HG03103 (cell line): ENCODE results near the gene APBB1IP.
"Not testable (repeated sequence)": the region's sequence is repeated elsewhere in the genome, so short reads cannot be mapped to it uniquely, and the experiment has no call there.

Experiments used
- ATAC-seq: cut with Tn5 transposase; IDR thresholded peaks from one replicate; pipeline ENCODE4 v1.9.1; 2021; ENCODE audit warnings: low read depth; ENCODE audit not compliant: unreplicated experiment

Gene APBB1IP

DNA sequence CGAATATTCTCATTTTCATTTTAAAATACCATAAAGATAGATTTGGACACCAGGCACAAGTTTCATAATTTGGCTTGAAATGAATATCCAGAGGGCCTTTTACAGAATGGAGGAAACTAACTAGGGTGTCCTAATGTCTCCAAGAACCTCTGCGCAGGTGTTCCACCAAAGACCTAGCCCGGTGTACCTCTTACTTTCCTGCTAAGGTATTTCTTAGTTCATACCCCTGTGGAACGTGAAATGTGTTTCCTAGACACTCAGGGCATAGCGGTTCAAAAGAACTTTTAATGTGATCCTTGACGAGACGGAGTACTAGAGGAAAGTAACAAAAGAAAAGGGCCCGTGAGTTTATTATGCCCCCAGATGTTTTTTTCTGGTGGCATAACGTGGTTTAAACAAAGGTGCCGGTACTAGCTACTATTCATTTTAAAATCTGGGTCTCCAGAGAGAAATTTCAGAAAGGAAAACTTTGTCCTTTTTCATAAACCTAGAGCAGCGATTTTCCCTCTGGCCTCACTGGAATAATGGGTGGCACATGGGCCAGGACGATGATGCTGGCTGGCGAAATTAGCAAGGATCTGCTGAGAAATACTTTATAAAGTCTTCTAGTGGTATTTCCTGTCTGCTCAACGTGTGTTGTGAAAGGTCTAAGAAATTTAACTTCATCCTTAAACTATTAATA lies 1.4 kb downstream of the APBB1IP start:
- ATAC-seq = no peak

DNA sequence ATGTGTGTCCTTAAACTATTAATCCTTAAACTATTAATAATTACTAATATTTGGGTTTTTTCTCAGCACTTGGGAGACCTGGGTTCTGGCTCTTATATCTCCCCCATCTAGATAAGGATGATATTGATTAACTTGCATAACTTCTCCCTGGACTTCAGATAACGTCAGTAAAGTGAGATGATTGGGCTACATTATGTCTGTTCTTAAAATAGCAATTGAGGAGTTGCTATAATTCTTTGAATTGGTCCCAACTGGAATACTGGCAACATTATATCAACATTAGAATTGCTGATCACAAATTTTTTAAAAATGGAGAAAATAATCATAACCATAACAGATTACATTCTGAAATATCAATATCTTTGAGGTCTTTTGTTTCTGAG lies 1.9 kb downstream of the APBB1IP start:
- no peak for ATAC-seq

- no peak for ATAC-seq
Observed at GRCh38 chr10:26441491-26442214, 3.5 kb downstream of the APBB1IP start.

DNA sequence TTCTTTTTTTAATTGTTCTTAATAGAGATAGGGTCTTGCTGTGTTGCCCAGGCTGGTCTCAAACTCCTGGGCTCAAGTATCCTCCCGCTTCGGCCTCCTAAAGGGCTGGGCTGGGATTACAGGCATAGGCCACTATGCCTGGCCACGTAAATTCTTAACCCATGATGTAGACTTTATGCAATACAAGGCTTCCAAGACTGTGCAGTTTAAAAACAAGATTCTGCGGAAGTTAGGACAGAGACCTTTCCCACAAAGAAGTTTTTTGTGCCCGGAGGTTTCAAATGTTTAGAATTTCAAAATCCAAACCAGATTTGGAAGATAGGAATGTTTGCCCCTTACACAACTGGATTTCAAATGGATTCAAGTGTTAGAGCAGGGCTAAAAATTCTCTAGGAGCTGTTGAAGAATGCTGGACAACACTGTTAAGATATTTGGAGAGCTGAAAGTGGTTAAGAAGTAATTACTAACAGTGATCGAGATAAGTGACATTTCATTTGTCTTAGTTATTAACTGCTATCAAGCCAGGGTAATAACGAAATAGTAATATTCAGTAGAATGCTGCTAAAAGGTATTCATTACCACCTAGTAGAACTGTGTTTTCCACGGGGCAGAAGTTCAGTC lies 7.4 kb downstream of the APBB1IP start:
- no peak for ATAC-seq

DNA sequence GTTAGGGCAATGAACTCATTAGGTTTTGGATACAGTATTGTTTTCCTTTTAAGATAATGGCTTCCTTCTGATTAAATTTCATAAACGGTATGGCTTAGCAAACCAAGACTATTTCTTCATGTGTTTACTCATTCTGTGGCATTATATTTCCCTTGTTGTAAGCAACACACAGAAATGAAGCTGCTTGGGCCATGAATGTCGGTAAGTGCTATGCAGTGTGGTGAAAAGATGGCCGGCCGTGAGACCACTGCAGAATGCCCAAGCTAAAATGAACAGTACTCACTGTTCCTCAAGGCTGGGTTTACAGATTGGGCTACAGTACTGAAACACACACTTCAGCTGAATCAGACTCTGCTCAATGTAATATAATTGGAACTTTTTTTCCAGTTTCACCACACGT lies 8.1 kb downstream of the APBB1IP start:
- no peak for ATAC-seq

DNA sequence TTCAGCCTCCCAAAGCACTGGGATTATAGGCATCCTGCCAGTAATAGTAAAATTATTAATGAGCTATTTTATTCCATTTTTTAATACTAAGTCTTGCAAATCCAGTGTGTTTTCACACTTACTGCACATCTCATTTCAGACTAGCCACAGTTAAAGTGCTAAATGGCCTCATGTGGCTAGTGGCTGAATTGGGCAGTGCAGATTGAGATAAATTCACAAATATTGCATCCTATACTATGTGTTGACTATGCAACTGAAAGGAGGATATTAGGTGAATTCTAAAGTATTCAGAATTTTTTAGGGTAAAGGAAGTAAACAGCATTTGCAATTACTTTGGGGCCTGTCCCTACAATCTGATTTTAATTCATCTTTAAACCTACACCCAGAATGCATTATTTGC lies 10.2 kb downstream of the APBB1IP start:
- peak; percentile 37 for ATAC-seq

DNA sequence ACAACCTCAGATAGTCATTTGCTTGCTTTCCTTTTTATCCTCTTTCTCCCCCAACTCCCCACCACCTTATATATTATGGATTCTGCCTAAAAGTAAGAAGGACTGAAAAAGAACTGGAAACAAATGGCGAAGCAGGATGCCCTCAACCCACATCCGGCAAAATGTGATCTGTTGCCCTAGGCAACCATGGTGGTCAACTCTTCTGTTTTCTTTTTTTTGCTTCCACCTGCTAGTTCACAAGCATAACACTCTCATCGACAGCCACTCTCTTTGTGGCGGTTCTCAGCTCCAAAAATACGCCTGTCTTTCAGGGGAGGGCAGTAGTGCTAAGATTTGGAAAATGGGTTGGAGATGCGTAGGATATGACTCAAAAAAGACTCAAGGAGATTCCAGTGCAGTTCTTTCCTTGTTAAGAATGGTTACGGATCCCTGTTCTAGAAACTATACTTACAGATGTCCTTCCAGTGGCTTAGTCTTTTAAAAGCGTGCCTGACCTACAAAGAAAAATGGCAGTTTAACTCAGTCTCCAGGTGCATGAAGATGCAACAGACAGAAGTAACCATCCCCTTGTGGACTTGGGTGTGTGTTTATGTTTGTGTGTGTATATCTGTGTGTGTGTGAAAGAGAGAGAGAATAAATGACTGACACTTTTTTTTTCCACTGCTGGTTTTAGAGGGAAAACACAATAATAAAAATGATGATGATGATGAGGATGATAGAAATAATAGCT lies 10.7 kb downstream of the APBB1IP start:
- ATAC-seq = peak; percentile 88

DNA sequence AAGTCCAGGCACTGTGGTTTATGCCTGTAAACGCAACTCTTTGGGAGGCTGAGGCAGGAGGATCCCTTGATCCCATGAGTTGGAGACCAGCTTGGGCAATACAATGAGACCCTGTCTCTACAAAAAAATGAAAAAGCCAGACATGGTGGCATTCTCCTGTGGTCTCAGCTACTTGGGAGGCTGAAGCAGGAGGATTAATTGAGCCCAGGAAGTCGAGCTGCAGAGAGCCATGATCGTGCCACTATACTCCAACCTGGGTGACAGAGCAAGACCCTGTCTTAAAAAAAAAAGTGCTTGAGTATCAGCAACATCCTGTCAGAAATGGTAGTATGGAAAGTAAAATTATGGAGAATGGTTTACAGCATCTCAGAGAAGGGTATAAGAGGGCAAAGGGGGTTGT lies 11.6 kb downstream of the APBB1IP start:
- ATAC-seq = no peak

DNA sequence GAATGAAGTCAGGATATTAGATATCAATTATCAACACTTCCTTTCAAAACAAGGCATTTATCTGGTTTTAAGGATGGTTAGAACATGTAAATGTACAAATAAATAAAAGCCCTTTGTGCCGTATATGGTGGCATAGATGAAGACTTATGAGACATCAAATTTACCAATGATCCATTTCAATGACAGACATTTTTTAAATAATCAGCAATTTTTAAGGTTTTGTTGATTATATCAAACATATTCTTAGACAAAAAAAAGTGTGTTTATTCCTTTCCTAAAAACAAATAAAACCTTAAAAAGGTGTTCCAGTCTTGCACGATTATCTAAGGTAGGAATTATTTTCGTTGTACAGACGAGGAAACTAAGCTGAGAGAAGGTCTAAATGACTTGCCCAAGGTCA lies 13.8 kb downstream of the APBB1IP start:
- ATAC-seq = no peak

- ATAC-seq = no peak
Observed at GRCh38 chr10:26453850-26454249, 15.7 kb downstream of the APBB1IP start.

- ATAC-seq = no peak
Observed at GRCh38 chr10:26454891-26455290, 16.8 kb downstream of the APBB1IP start.

DNA sequence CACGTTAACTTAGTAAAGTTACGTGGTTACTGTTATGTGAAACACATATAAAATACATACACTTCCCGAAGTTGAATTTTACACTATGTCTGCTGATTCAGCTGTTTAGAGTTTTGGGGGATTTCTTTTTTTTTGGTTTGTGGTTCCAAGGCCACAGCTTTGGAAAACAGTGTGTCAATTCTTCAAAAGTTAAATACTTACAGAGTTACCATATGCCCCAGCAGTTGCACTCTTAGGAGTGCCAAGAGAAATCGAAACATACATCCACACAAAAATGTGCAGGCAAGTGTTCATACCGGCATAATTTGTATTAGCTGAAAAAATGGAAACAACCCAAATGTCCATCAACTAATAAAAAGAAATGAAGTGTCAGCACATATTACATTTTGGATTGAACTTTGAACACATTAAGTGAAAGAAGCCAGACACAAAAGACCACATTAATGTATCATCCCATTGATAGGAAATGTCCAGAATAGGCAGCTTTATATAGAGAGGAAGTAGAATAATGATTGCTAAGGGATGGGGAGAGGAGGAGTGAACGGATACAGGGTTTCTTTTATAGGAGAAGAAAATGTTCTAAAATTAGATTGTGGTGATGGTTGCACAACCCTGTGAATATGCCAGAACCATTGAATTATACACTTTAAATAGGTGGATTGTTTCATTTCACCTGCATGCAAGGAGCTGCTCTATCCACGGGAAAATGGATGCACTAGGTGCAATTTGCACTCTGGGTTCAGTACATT lies 17.6 kb downstream of the APBB1IP start:
- ATAC-seq = no peak

- ATAC-seq = peak; percentile 96
Observed at GRCh38 chr10:26457088-26457487, 18.9 kb downstream of the APBB1IP start.

DNA sequence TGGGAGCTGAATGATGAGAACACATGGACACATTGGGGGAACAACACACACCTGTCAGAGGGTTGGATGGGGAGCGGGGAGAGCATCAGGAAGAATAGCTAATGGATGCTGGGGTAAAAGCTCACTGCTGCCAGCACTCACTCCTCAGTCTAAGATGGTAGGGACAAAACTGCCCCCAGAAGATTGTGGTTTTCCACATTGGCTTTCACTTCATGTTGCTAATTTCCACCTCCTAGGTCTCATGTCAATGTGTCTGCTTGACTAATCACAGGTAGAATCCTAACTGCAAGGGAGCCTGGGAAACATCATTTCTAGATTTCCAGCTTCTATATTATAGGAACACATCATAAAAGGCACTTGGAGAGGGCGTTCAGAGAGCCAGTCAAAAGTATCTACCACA lies 22.6 kb downstream of the APBB1IP start:
- no peak for ATAC-seq

DNA sequence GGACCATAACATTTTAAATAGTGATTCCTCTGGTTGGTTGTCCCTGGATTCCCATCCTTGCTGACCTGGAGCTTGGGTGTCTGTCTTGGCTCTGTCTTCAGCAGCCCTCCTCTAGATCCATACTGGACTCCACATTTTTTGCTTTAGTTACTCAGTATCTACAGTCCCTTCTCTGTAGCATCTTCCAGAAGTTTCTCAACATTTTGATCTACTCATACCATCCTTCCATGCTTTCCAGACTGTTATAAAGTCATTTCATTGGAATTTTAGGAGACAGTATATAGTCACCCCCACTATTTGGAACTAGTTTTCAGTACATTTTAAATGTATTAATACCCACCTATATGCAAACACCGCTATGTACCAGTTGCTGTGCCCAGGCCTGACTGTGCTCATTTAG lies 25.8 kb downstream of the APBB1IP start:
- ATAC-seq = no peak

DNA sequence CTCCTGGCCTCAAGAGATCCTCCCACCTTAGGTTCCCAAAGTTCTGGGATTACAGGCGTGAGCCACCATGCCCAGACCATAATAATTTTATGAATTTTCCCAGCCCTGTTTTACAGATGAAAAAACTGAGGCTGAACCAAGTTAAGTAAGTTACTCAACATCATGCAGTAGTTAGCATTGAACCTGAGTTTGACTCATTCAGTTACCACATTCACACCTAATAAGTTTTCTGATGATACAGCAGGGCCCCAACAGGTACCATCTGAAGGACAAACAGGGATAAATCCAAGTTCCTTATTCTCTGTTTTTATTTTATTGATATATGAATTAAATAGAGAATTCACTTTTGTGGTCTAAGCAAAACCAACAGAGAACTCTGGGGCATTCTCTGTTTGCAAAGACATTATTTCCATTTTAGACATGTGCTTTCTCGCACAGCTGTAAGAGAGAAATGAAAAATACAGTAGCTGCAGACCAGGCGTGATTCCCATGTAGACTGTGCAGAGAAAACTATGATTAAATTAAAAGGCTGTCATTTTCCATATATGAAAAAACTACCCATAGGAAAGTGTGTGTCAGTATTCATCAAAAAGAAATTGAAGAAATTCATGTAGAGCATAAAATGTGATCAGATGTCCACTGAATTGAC lies 26.6 kb downstream of the APBB1IP start:
- ATAC-seq = no peak

- ATAC-seq = not testable (repeated sequence)
Observed at GRCh38 chr10:26466531-26466930, 28.4 kb downstream of the APBB1IP start.

DNA sequence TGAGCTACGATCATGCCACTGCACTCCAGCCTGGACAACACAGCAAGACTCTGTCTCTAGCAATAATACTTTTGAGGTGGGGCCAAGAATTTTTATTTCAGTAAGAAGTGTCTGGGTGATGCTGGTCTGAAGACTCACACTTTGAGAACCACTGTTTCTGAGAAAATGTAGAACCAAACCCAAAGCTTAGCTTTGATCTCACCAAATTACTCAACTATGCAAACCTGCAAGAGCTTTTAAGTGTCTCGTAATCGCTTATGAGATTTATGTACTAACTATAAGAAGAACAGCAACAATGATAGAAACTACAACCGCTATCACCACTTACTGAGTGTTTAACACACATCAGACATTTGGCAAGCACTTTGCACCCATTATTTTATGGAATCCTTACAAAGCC lies 29.5 kb downstream of the APBB1IP start:
- ATAC-seq = no peak

- ATAC-seq = no peak
Observed at GRCh38 chr10:26468291-26468690, 30.1 kb downstream of the APBB1IP start.

DNA sequence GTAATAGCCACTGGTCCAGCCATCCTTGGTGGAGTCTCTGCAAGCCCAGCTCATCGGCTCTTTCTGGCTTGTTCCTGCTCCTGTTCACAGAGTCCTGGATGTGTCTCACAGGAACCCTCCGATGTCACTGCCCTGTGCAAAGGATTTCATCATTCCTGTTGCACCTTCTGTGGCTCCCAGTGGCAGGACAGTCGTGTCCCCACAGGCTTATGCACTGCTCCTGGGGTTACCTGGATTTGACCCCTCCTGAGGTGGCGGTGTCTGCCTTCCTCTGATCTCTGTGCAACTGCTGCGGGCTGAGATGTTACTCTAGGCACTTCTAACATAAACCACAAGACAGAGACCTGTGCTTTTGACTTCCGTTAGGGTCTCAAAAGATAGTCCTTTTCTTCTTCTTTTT lies 30.6 kb downstream of the APBB1IP start:
- no peak for ATAC-seq
